HepG2 (cell line): ENCODE measurements around the gene TUFM. TPM values are rescaled to one million over a fixed set of nuclear protein-coding genes. Genes with fewer than 3 reads are reported as not detected.
A peak's percentile ranks its signal among the peaks of the same experiment; 100 is the strongest.

Experiments used
- CTCF ChIP-seq: sonication (generic); formaldehyde crosslinking; IDR thresholded peaks from 2 replicates; pipeline ENCODE4 v1.5.0; 2020; ENCODE audit warnings: mild to moderate bottlenecking, missing genetic modification reagents, moderate library complexity
- ISL2 ChIP-seq: sonication (generic); formaldehyde crosslinking; IDR thresholded peaks from 2 replicates; pipeline ENCODE4 v1.5.0; 2020; ENCODE audit warnings: missing genetic modification reagents
- NFIC ChIP-seq: IDR thresholded peaks from 2 replicates; pipeline ENCODE4 v1.6.1; 2012; ENCODE audit warnings: mild to moderate bottlenecking, low read length, inconsistent platforms
- NFYB ChIP-seq: sonication (generic); formaldehyde crosslinking; IDR thresholded peaks from 2 replicates; pipeline ENCODE4 v1.4.0; 2020; ENCODE audit warnings: missing genetic modification reagents
- NR3C1 ChIP-seq: sonication (generic); formaldehyde crosslinking; IDR thresholded peaks from 2 replicates; pipeline ENCODE4 v1.4.0; 2020; ENCODE audit warnings: missing genetic modification reagents
- RXRB ChIP-seq: IDR thresholded peaks from 2 replicates; pipeline ENCODE4 v1.6.1; 2016; ENCODE audit warnings: borderline replicate concordance, missing genetic modification reagents, missing compliant biosample characterization
- SUZ12 ChIP-seq: fragments of 150-350 bp; IDR thresholded peaks from 2 replicates; pipeline ENCODE4 v1.6.1; 2014; ENCODE audit warnings: low read depth, low read length
- USF2 ChIP-seq, 2 experiments: sonication (generic) in 1 of 2; formaldehyde crosslinking in 1 of 2; IDR thresholded peaks; 2 replicates each; pipeline versions ENCODE4 v1.5.1 to v1.6.1; 2011 to 2020; ENCODE audit warnings: borderline replicate concordance in 1 of 2, low read depth in 1 of 2, low read length in 1 of 2, mild to moderate bottlenecking in 1 of 2, missing genetic modification reagents in 1 of 2, moderate library complexity in 1 of 2
- ZNF224 ChIP-seq: sonication (generic); formaldehyde crosslinking; IDR thresholded peaks from 2 replicates; pipeline ENCODE4 v1.5.0; 2020; ENCODE audit warnings: mild to moderate bottlenecking, missing genetic modification reagents
- ZNF234 ChIP-seq: sonication (generic); formaldehyde crosslinking; conservative IDR thresholded peaks from 2 replicates; pipeline ENCODE4 v1.5.1; 2020; ENCODE audit warnings: mild to moderate bottlenecking, missing genetic modification reagents
- ZNF383 ChIP-seq: sonication (generic); formaldehyde crosslinking; IDR thresholded peaks from 2 replicates; pipeline ENCODE4 v1.4.0; 2020; ENCODE audit warnings: missing genetic modification reagents, mild to moderate bottlenecking, borderline replicate concordance
- ZNF512 ChIP-seq: sonication (generic); formaldehyde crosslinking; IDR thresholded peaks from 2 replicates; pipeline ENCODE4 v1.4.0; 2020; ENCODE audit warnings: mild to moderate bottlenecking, missing genetic modification reagents
- ZNF768 ChIP-seq: sonication (generic); formaldehyde crosslinking; IDR thresholded peaks from 2 replicates; pipeline ENCODE4 v1.4.0; 2020; ENCODE audit warnings: missing genetic modification reagents
- ZNF790 ChIP-seq: sonication (generic); formaldehyde crosslinking; IDR thresholded peaks from 2 replicates; pipeline ENCODE4 v1.8.0; 2022; ENCODE audit warnings: missing genetic modification reagents, mild to moderate bottlenecking, borderline replicate concordance
- ZSCAN5A ChIP-seq: sonication (generic); formaldehyde crosslinking; IDR thresholded peaks from 2 replicates; pipeline ENCODE4 v1.8.0; 2022; ENCODE audit warnings: mild to moderate bottlenecking, missing genetic modification reagents, borderline replicate concordance
- polyA plus RNA-seq, 8 experiments: library from polyadenylated mRNA; depleted of rRNA in 3 of 8; stranded (reverse) in 7 of 8; unstranded in 1 of 8; fragments of >200 nt; fragmentation: Illumina TruSeq in 4 of 8; extraction: Trizol in 4 of 8; gene quantifications; 2 replicates each; pipeline versions ENCODE4 v1.2.1 to v1.2.3, GENCODE V29; 2011 to 2016; ENCODE audit warnings: low read depth in 4 of 8, missing spikeins in 1 of 8, mixed read lengths in 1 of 8; ENCODE audit not compliant: insufficient read depth in 1 of 8
- total RNA-seq, 5 experiments: library from RNA; depleted of rRNA; stranded (reverse); fragments of >200 nt; fragmentation: Illumina TruSeq; extraction: Trizol; gene quantifications; 2 replicates each; pipeline ENCODE4 v1.2.3, GENCODE V29; 2016; ENCODE audit warnings: low read depth in 1 of 5
- TF ChIP-seq, protein P1 (sequence below): sonication (generic); formaldehyde crosslinking; IDR thresholded peaks from 2 replicates; pipeline ENCODE4 v1.5.0; 2020; ENCODE audit warnings: missing genetic modification reagents

TUFM gene
- total and polyA plus RNA-seq, 2 of the 13 experiments (the other 11 are each of a cell fraction or from before 2014, with no cell fraction given): 206 to 298 TPM

DNA sequence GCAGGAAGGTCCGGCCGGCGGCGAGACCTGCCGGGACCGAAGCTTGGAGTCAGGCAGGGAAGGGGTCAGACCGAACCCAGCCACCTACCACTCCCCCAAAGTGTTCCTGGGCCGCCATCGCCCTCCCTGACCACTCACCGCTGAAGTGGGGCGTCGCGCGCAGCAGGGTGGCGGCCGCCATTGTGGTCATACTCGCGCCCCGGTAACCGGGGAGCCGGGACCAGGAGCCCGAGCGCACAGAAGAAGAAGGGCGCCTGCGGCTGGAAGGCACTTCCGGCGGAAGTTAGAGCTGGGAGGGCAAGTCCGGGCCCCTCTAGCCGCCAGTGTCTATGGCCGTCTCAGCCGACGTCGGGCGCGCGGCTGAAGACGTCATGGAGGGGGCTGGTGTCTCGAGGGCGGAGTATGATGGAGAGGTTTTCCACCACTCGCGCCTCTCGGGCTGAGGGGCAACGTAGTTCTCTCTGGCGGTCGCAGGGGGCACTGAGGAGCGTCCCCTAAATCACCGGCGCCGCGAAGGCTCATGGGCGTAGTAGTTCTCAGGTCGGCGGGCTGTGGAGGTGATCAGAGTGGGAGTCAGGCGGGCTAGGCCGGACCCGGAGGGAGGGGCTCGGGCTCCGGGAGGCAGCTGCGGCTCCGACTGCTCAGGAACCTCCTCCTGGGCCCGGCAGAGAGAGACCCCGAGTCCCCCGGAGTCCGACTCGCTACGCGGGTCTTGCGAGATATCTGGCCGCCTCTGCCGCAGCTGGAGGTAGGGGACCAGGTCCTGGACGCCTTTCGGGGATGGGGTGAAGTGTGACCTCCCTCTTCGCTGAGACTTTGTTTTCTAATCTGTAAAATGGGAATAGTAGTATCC, at the start of gene TUFM (continued):
- TF ChIP-seq ZNF224 (CRISPR knock-in tag) (peak; percentile 92), RXRB (peak; percentile 90), CTCF (CRISPR knock-in tag) (peak; percentile 98), ZNF768 (CRISPR knock-in tag) (peak; percentile 76; the same call in 1 of the 2 replicates), USF2 (IDR thresholded peaks at IDR 0.05; ENCODE audit: low read depth, low read length) (no peak), USF2 (CRISPR knock-in tag; IDR thresholded peaks at IDR 0.05; ENCODE audit: borderline replicate concordance) (peak; percentile 36; the same call in 1 of the 2 replicates), ZSCAN5A (CRISPR knock-in tag) (no peak), SUZ12 (peak; percentile 80), NR3C1 (CRISPR knock-in tag) (no peak), NFYB (CRISPR knock-in tag) (peak; percentile 78), ZNF234 (0 out of 2 replicates have a peak, but pooled peaks have one; percentile 29), ZNF383 (CRISPR knock-in tag) (peak; percentile 7; the same call in 1 of the 2 replicates), ZNF790 (peak; percentile 73), ISL2 (CRISPR knock-in tag) (peak; percentile 78), ZNF512 (CRISPR knock-in tag) (0 out of 2 replicates have a peak, but pooled peaks have one; percentile 38), NFIC (no peak)
- TF ChIP-seq, protein P1, sequence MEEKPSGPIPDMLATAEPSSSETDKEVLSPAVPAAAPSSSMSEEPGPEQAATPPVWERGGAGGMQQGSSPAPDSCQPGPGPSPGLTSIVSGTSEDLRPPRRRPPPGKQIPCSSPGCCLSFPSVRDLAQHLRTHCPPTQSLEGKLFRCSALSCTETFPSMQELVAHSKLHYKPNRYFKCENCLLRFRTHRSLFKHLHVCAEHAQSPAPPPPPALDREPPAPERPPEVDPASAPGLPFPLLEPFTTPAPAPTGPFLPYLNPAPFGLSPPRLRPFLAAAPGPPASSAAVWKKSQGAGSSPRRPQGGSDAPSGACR: peak; percentile 82
